Dermis blood vessel endothelial cell (primary cell): ENCODE results near the gene COX4I2. TPM values are rescaled to one million over a fixed set of nuclear protein-coding genes. Genes with fewer than 3 reads are reported as not detected.
"Not testable (repeated sequence)": the region's sequence is repeated elsewhere in the genome, so short reads cannot be mapped to it uniquely, and the experiment has no call there.

Source experiments
- DNase-seq: peaks from one replicate; pipeline ENCODE4 v3.0.0; 2010
- total RNA-seq: library from RNA; depleted of rRNA; stranded (reverse); fragments of >200 nt; gene quantifications from 2 replicates; pipeline ENCODE4 v1.2.3, GENCODE V29; 2014

COX4I2 gene
- total RNA-seq, result not detected in 2 replicates

DNA sequence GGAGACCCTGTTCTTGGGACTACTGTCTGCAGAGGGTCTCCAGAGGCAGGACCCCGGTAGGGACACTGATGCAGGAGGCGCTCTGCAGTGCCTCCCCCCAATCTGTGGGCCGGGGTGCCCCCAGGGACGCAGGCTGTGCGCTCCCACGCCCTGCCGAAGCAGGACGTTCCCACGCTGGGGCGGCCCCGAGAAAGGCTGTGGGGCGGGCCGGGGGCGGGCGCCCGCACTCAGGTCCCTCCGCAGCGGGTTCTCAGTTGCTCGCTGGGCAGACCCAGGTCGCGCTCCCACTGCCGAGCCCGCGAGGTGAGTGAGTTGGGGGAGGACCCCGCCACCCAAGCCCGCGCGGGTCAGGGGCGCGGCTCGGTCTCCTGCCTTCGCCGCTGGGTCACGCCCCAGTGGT is at the start of gene COX4I2:
Gene COX4I2 (plus strand): TSS at position 253 of the 400 bp plus-strand sequence. CDS start 1,106 bp downstream, outside the sequence.
- DNase-seq, result no peak

DNA sequence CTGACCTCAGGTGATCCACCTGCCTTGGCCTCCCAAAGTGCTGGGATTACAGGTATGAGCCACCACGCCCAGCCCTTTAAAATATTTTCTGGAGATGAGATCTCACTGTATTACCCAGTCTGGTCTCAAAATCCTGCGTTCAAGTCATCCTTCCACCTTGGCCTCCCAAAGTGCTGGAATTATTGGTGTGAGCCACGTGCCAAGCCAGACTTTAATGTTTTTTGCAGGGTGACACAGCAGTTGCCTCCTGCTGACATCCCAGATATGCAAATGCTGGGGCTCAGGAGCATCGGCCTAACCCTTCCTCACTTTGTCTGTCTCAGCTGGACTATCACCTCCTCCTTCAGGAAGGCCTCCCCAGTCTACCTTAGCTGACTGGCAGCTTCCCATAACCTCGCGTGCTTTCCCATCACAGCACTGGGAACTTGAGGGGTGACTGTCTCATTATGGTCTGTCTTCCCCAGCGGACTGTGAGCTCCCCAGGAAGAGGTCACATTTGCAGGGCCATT is 46.9 kb upstream of the COX4I2 start:
- DNase-seq, result no peak

DNA sequence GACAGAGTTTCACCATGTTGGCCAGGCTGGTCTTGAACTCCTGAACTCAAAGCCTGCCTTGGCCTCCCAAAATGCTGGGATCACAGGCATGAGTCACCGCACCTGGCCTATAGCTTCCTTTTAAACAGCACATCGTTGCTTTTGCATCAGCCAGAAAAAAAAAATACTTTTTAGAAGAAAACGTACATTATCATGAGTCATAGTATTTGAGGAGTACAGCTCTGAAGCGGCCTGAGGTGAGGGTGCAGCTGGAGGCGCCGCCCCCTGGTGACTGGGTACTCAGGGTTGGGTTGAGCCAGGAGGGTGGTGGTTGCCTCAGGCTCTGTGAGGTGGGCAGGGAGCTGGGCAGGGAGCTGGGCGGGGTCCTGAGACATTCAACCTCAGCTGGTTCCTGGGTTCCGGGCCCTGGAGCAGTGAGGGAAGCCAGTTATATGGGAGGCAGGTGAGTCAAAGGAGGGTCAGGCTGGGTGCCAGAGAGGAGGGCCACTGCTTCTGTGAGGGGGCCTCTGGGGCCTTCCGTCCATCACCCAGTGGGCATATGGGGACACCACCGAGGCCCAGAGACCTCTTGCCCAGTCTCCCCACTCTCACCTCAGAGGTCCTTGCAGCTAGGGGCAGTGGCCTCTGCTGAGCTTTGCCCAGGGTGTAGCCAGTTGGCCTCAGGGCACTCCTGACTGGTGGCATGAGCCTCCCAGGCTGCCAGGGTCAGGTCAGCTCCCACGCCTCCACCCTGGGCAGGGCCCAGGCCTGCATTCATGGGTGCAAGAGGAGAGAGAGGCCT is 44.3 kb upstream of the COX4I2 start:
- DNase-seq, result peak; percentile 52

DNA sequence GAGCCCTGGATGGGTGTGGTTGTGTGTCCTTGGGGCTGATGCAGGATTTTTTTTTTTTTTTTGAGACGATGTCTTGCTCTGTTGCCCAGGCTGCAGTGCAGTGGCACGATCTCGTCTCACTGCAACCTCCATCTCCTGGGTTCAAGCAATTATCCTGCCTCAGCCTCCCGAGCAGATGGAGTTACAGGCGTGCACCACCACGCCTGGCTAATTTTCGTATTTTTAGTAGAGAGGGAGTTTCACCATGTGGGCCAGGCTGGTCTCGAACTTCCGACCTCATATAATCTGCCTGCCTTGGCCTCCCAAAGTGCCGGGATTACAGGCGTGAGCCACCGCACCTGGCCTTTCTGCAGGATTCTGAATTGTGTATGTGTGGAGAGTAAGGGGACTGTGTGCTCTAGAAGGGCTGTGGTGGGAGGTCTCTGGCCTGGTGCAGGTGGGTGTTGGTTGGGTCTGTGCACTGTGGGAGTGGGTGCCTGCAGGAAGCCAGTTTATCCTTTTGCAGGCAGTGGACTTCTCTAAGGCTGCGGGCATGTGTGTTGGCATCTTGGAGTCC is 43.6 kb upstream of the COX4I2 start:
- DNase-seq, result no peak

DNA sequence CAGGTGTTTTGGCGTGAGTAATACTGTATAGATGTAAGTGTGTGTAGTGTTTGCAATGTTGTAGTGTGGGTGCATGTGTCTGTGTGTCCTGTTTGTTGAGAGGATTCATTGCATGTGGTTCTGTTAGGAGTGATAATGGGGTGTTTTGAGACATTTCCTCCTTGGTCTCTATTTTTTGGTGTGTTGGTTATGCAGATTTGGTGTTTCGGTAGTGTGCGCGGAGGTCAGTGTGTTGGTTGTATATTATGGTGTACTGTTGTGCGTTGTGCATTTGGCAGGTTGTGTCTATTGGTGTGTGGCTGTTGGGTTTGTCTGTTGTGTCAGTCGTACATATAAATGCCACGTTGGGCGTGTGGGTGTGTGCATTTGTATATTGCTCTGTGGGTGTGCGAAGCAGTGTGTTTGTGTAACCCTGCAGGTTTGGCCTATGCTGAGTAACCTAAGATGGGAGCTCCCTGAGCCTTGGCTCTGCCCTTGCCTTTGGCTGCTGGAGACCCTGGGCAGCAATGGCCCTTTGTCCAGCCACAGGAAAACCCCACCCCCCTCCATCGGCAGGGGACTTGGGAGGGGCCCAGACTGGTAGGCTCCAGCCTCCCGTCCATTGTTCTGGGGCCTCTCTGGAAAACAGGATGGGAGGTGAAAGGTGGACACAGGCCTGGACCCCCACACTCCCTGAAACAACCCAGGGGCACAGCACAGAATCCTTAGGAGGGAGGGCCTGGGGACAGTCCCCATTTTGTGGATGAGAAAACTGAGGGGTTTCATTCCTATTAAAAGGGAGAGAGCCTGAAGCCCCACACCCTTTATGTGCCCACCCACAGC is 42.9 kb upstream of the COX4I2 start:
- DNase-seq, result peak; percentile 67

DNA sequence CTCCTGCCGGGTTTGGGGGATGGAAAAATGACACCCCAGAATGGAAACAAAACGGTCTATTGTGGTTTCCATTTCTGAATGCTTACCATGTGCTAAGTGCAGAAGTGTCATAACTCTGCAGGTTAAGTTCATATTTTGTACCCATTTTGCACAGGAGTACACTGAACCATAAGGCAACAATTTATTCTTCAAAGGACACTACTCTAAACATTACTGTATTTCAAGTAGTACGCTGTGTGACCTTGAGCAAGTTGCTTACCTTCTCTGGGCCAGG is 42.4 kb upstream of the COX4I2 start:
- DNase-seq, result no peak

DNA sequence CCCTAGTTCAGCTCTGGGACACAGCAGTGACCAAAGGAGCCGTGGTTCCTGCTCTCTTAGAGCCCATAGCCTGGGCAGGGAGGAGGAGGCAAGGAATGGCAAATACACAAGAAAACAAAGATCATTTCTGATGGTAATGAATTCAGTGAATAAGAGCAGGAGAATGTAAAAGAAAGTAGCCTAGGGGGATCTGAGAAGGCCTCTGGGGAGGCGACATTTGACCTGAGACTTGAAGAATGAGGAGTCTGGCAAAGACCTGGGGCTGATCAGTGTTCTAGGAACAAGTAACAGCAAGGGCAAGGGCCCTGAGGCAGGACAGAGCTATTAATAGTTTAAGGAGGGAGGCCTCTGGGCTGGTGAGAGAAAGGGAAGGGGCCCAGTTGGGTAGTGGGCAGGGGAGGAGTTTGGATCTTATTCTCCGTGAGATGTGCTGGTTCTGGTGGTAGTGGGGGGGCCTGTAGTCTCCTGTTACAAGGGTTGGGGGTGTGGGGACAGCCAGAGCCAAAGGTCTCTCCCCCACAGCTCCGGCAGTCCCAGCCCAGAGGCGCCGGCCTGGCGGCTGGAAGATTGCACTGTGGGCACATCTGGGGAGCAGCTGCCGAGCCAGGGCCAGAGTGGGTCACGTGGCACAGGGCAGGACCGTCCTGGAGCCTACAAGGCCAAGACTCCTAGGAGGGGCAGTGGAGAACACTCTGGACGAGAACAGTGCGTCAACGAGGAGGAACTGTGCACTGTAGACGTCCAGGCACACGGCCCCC is 41.9 kb upstream of the COX4I2 start:
- DNase-seq, result peak; percentile 32

DNA sequence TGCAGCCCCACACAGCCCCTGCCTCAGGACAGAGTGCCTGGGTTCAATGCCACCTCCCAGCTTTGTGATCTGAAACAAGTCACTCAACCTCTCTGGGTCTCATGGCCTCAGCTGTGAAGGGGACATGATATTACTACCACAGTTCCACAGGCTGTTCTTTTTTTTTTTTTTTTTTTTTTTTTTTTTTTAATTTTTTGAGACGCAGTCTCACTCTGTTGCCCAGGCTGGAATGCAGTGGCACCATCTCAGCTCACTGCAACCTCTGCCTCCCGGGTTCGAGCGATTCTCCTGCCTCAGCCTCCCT is 41.3 kb upstream of the COX4I2 start:
- DNase-seq, result not testable (repeated sequence)

DNA sequence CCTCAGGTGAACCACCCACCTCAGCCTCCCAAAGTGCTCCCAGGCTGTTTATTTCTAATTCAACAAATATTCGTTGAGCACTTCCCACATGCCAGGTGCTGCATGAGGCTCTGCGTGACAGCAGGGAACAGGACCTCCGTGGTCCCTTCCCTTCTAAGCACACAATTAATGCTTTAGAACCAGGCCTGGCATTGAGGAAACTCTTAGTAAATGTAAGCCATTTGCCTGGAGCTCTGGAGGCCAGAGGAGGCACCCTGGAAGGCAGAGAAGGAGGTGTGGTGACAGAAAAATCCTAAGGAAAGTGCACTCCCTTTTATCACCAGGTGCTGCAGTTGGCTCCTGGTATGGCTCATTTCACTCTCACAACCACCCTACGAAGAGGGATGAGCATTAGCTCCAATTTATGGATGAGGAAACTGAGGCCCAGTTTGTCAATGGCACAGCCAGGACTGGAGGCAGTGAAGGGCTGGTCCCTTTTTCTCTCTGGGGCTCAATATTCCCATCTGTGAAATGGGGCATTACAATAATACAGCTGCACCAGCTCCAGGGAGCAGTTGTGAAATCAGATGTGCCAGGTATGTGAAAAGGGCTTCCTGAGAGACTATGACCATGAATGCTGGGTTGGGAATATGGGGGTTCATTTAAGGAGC is 40.8 kb upstream of the COX4I2 start:
- no peak for DNase-seq

DNA sequence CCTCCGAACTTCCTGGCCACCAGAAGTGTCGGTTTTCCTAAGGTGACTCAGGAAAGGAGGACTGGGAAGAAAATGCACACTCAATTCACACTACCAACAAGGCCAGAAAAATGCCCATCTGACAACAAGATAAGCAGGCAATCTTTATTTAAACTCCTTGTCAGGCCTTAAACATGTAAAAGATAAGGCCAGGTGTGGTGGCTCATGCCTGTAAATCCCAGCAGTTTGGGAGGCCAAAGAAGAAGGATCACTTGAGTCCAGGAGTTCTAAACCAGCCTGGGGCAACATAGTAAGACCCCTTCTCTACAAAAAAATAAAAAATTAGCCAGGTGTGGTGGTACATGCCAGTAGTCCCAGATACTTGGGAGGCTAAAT is 40.2 kb upstream of the COX4I2 start:
- DNase-seq, result no peak

DNA sequence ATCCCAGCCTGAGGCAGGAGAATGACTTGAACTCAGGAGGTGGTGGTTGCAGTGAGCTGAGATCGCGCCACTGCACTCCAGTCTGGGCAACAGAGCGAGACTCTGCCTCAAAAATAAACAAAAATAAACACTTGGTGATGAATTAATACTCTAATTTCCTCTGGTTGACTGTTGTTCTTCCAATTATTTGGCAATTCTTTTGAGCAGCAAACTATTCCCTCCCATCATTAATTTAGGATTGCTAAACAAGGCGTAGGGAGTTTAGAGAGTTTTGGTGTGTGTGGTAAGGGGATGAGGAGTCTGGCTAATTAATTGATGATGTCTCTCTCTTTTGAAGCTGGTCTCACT is 35.3 kb upstream of the COX4I2 start:
- DNase-seq, result no peak

DNA sequence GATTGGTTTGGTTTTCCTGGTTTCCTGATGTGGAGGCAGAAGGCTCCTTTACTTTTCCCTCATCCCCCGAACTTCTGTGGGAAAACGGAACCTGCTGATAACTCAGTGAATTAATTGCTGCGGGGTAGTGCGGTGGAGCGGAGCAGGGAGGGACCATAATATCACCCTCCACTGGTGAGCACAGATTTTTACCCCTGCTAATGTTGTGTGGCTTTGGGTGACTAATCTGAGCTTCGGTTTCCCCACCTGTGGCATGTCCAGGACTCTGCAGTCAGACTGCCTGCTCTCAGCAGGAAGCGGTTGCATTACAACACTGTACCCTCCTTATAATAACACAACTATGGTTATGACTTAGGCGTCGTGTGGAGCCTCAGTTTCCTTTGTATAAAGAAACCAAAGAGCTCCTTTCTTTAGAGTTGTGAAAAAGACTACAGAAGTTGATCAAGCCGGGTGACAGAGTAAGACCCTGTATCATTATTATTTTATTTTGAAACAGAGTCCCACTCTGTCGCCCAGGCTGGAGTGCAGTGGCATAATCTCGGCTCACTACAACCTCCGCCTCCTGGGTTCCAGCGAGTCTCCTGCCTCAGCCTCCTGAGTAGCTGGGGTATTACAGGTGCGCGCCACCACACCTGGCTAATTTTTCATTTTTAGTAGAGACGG is 34.8 kb upstream of the COX4I2 start:
- peak; percentile 71 for DNase-seq

DNA sequence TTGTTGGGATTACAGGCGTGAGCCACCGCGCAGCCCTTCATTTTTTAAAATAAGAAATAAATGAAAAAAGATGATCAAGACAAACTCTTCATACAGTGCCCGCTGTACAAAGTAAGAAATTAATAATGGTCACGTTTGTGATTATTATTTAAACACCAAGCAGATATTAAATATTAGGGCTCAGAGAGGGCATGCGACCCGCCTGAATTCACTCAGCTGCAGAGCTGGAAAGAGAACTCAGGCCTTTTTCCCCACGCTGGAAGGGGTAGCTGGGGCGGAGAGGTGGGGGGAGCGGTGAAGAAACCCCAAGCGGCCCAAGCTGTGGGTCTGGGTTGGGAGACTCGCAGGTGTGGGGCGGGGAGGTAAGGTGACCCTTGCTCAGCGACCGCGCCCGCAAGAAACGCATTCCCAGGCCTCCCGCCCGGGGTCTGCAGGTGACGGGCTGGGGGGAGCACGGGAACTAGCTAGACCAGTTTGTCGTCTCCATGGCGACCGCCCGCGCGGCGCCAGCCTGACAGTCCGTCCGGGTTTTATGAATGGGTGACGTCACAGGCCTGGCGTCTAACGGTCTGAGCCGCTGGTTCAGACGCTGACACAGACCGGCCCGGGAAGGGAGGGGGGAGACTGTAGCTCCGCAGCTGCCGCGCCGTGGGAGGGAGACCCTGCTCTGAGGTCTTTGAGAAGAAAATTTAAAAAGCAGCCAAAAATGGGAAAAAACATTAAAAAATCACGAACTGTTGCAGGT is 33.7 kb upstream of the COX4I2 start:
- DNase-seq, result peak; percentile 99

DNA sequence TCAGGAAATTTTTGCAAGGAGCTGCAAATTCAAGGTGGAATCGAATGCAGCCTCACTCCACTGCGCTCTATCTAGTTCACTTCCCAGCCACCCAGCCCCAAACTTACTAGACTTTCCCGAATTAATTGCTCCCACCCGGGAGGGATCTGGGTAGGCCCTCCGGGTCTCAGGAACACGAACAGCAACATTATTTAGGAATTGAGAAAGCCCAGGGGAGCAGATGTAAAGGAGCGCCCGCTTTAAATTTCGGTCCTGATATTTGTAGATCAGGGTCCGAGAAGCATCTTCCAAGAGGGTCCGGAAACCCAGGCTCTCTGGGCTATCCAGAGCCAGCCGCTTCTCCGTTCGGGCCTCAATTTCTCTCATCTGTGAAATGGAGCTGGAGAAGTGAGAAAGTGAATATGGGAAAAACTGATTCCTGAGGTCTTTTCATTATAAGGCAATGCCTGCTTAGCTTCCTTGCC is 33.1 kb upstream of the COX4I2 start:
- no peak for DNase-seq

DNA sequence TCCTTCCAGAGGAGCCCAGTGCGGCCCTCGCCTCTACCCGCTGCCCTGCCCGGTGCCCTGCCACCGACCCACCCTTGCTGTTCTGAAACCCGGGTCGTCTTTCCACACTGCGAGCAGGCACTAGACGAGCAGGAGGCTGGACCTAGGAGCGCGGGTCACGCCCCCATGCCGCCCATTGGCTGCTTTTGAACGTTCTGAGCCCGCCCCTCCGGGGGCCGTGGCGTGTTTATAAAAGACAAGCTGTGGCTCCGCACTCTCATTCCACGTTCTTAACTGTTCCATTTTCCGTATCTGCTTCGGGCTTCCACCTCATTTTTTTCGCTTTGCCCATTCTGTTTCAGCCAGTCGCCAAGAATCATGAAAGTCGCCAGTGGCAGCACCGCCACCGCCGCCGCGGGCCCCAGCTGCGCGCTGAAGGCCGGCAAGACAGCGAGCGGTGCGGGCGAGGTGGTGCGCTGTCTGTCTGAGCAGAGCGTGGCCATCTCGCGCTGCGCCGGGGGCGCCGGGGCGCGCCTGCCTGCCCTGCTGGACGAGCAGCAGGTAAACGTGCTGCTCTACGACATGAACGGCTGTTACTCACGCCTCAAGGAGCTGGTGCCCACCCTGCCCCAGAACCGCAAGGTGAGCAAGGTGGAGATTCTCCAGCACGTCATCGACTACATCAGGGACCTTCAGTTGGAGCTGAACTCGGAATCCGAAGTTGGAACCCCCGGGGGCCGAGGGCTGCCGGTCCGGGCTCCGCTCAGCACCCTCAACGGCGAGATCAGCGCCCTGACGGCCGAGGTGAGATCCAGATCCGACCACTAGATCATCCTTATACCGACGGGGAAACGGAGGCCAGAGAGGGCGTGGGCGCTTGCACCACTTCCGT is 32.4 kb upstream of the COX4I2 start, which contains the start of gene ID1:
Gene ID1 (plus strand): TSS at position 259 of the 871 bp plus-strand sequence. CDS start 99 bp downstream, at position 358.
- peak; percentile 98 for DNase-seq

DNA sequence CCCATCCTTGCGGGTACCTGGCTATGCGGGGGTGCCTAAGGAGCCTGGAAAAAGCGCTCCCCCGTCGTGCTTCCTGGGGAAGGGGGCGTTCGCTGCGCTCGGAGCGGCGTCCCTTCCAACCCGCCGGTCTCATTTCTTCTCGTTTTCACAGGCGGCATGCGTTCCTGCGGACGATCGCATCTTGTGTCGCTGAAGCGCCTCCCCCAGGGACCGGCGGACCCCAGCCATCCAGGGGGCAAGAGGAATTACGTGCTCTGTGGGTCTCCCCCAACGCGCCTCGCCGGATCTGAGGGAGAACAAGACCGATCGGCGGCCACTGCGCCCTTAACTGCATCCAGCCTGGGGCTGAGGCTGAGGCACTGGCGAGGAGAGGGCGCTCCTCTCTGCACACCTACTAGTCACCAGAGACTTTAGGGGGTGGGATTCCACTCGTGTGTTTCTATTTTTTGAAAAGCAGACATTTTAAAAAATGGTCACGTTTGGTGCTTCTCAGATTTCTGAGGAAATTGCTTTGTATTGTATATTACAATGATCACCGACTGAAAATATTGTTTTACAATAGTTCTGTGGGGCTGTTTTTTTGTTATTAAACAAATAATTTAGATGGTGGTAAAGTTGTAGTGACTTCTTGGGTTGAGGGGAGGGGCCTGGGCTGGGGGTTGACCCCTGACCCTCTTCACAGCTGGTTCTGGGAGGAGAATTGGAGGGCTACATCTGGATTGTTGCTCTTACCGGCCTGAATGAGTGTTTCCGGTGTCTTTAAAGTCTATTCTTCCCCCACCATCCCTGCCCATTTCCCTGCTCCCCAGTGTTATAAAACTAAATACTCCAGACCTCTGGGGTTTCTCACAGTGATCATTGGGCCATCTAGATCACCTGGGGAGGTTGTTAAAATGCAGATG is 31.6 kb upstream of the COX4I2 start:
- peak; percentile 53 for DNase-seq

DNA sequence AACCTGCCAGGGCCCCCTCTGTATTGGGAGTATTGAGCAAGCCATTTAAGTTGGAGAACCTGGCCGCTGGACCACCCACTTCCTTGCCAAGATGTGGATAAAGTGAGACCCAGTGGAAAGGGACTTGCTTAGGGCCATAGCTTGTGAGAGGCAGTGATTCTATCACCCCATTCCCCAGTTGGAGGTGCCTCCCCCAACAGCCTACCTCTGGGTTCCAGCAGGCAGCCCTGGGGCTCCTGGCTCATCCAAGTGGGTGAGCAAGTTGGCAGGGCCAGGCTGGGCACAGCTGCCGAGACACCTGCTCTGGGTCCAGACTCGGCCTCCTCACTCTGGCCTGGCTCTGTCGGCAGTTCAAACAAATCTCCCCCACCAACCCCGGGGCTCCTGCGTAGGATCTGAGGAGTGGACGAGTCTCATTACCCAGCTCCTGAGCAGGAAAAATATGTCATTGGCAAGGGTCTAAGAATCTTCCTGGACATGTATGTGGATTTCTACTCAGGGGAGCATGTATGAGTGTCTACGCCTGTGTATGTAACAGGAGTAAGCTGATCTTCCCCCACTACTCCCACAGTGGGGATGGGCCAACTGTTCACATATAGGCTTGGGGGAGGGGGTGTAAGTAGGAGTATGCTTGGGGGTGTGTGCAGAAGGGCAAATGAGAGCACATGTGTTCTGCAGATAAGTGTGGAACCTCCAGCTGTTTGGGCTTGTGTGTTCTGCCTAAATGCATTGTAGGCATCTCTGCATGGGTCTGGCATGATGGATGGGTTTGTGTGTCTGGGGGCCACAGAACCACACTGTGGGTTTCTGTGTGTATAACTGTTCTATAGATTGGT is 30.7 kb upstream of the COX4I2 start:
- DNase-seq, result peak; percentile 79

DNA sequence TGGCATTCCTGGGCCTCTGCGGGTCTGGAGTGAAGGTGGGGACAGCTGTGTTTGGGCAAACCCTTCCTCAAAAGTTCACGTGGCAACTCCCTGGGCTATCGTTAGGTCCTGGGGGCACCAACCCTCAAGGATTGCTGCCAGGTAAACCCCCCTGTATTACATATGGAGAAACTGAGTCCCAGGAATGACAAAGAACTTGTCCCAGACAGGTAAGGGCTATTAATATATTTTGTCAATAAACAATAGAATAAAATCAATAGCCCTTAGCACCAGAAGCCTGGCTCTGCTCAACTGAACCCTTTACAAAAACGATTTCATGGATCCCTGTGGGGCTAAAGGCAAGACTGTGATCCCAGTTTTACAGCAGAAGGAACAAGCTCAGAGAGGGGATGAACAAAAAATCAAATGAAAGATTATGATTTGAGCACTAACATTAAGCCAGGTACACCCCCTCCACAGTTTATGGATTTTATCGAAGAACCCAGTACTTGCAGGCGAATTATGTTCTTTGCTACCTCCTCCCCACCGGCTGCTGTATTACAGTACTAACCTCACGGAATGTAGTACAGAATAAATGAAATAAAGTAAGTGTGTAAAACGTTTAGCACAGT is 30.0 kb upstream of the COX4I2 start:
- no peak for DNase-seq
